Rectal smooth muscle tissue (tissue), 1 donor: Measurements from ENCODE around the gene TMEM234.

Experiments used
- H3K27ac ChIP-seq: one replicate; pipeline ENCODE4 v1.7.0; 2013; ENCODE audit warnings: low read depth, low read length, inconsistent platforms
- H3K27me3 ChIP-seq: one replicate; pipeline ENCODE4 v1.7.0; 2013; ENCODE audit warnings: low read length; ENCODE audit not compliant: control insufficient read depth, insufficient read depth
- H3K36me3 ChIP-seq: one replicate; pipeline ENCODE4 v1.7.0; 2013; ENCODE audit warnings: low read length; ENCODE audit not compliant: control insufficient read depth, insufficient read depth
- H3K4me1 ChIP-seq: one replicate; pipeline ENCODE4 v1.7.0; 2013; ENCODE audit warnings: low read length; ENCODE audit not compliant: control insufficient read depth, insufficient read depth
- H3K4me3 ChIP-seq: one replicate; pipeline ENCODE4 v1.7.0; 2013; ENCODE audit warnings: low read length
- H3K9ac ChIP-seq: one replicate; pipeline ENCODE4 v1.7.0; 2013; ENCODE audit warnings: low read length

TMEM234 gene

DNA sequence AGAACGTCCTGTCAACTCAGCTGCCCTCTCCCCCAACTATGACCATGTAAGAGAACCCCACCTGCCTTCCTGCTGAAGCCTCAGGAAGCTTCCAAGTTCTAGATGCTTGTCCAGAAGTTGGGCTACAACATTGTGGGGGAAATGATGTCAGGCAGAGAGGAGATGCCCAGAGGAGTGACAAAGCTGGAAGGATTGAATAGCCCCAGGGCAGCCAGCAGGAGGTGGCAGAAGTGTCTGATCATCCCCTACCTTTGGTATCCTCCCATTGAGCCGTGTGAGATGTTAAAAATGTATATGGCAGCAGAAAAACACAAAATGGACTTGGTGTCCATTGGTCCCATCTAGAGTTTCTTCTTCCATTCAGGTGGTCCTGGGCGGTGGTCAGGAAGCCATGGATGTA, 6.6 kb upstream of the TMEM234 start:
- no peaks in the 10 kb centered on the region for H3K27me3 ChIP-seq
- H3K9ac ChIP-seq = no peak overlapping the region
- H3K27ac ChIP-seq = no peak overlapping the region
- peaks cover 24% of the 10 kb centered on the region for H3K36me3 ChIP-seq
- H3K4me1 ChIP-seq = no peaks in the 10 kb centered on the region
- H3K4me3 ChIP-seq = no peak overlapping the region

GRCh38 chr1:32224285-32224684, 2.1 kb upstream of the TMEM234 start:
- peaks cover 12% of the 10 kb centered on the region for H3K4me1 ChIP-seq
- peaks cover 15% of the 10 kb centered on the region for H3K36me3 ChIP-seq
- no peak overlapping the region for H3K4me3 ChIP-seq
- no peak overlapping the region for H3K27ac ChIP-seq
- no peaks in the 10 kb centered on the region for H3K27me3 ChIP-seq
- no peak overlapping the region for H3K9ac ChIP-seq

- Histone ChIP-seq H3K27me3 (no peaks in the 10 kb centered on the region), H3K4me1 (peaks cover 12% of the 10 kb centered on the region), H3K36me3 (peaks cover 10% of the 10 kb centered on the region), H3K4me3 (no peak overlapping the region), H3K9ac (no peak overlapping the region), H3K27ac (no peak overlapping the region)
These were observed 1.5 kb upstream of the TMEM234 start for GRCh38 chr1:32223683-32224082.

DNA sequence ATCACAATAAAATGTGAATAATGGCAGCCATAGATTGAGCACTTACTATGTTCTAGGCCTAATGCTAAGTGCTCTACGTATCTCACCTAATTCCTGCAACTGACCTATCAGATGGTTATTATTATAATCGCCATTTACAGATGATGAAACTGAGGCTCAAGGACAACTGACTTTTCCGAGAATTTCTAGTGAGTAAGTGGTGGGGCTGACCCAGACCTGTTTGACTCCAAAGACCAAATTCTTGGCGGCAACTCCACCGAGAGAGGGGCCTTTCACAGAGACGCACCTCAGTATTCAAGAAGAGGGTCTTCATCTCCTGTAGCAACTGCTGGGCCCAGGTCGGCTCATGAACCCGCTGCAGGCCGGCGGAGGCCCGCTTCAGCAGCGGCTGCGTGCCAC, 573 bp downstream of the TMEM234 start:
- H3K4me1 ChIP-seq = peaks cover 12% of the 10 kb centered on the region
- H3K9ac ChIP-seq = peak overlapping the region; percentile 27
- peak overlapping the region; percentile 97 for H3K4me3 ChIP-seq
- peaks cover 5% of the 10 kb centered on the region for H3K36me3 ChIP-seq
- H3K27me3 ChIP-seq = no peaks in the 10 kb centered on the region
- H3K27ac ChIP-seq = peak overlapping the region; percentile 94

DNA sequence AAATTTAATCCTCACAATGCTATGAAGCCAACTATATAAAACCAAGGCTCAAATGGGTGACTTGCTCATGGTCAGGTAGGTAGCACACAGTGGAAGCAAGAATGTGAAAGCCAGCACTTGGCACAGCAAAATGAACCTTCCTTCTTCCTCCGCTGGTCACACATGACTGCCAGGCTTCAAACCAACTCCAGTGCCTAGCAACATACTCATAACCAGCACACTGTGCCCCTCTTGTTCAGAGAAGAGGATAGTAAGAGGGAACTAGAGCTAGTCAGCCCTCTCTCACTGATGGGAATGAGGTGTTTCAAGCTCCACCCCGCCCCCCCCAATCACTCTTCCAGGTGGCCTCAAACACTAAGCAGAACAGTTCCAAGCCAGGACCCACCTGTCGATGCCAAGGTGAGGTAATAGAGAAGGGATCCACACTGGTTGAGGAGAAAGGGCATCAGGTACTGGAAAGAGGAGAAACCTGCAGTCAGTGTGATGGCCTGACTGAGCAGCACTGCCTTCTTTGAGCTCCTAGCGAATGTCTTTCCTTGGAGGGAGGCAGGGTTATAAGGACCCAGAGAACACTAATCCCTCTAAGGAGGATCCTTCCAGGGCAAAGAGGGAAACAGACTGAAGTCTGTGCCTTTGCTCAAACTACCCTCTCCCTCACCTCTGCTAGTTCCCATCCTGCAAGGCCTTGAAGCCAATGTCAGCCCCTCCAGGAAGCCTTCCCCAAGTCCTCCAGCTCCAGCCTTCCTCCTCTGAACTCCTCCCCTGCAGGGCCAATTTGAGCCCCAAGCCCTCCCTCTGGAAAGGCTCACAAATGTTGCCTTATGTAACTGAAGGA, 1.2 kb downstream of the TMEM234 start:
- Histone ChIP-seq H3K27me3 (no peaks in the 10 kb centered on the region), H3K9ac (no peak overlapping the region), H3K36me3 (peaks cover 9% of the 10 kb centered on the region), H3K27ac (no peak overlapping the region), H3K4me1 (peaks cover 12% of the 10 kb centered on the region), H3K4me3 (peak overlapping the region; percentile 97)

DNA sequence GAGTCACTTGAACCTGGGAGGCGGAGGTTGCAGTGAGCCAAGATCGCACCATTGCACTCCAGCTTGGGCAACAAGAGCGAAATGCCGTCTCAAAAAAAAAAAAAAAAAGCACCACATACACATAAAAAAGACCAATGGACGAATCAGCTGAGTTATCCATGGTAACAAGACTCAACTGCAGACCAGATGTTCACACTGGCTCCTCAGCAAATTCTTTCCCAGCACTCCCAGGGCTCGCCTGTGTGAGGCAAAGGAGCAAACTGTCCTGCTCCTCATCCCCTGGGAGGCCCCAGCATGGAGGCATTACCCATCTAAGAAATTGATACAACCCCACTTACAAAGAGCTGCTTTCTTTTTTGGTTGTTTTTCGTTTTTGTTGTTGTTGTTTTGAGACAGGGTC, 3.1 kb downstream of the TMEM234 start:
- H3K36me3 ChIP-seq = peaks cover 20% of the 10 kb centered on the region
- H3K4me1 ChIP-seq = peaks cover 12% of the 10 kb centered on the region
- no peak overlapping the region for H3K4me3 ChIP-seq
- no peak overlapping the region for H3K27ac ChIP-seq
- no peaks in the 10 kb centered on the region for H3K27me3 ChIP-seq
- no peak overlapping the region for H3K9ac ChIP-seq

- H3K36me3 ChIP-seq = peaks cover 20% of the 10 kb centered on the region
- H3K4me1 ChIP-seq = peaks cover 7% of the 10 kb centered on the region
- no peak overlapping the region for H3K27ac ChIP-seq
- H3K4me3 ChIP-seq = no peak overlapping the region
- H3K27me3 ChIP-seq = no peaks in the 10 kb centered on the region
- H3K9ac ChIP-seq = no peak overlapping the region
These were observed 5.6 kb downstream of the TMEM234 start for GRCh38 chr1:32216566-32216965.

- no peak overlapping the region for H3K4me3 ChIP-seq
- no peak overlapping the region for H3K27ac ChIP-seq
- H3K9ac ChIP-seq = no peak overlapping the region
- peaks cover 2% of the 10 kb centered on the region for H3K4me1 ChIP-seq
- peaks cover 20% of the 10 kb centered on the region for H3K36me3 ChIP-seq
- no peaks in the 10 kb centered on the region for H3K27me3 ChIP-seq
These were observed 6.3 kb downstream of the TMEM234 start for GRCh38 chr1:32215629-32216480.

DNA sequence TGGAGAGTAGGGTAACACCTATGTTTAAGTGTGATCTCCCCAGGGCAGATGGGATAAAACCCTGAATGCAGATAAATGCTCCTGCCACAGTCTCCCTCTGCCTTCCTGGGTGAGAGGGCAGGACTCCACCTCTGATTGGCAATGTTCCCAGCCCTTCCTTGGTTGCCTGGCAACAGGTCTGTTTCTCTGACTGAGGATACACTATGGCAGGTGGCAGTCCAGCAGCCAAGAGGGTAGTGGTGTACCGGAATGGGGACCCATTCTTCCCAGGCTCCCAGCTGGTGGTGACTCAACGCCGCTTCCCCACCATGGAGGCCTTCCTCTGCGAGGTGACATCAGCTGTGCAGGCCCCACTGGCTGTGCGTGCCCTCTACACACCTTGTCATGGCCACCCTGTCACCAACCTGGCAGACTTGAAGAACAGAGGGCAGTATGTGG, 13.2 kb downstream of the TMEM234 start, which contains the start of gene DCDC2B:
Gene DCDC2B (plus strand): TSS at position 199 of the 438 bp plus-strand sequence. CDS start 5 bp downstream, at position 204.
- no peak within 1 kb of the TSS for H3K27ac ChIP-seq
- no peaks in the 10 kb centered on the region for H3K27me3 ChIP-seq
- H3K36me3 ChIP-seq = no peaks in the 10 kb centered on the region
- no peak within 1 kb of the TSS for H3K9ac ChIP-seq
- peaks cover 10% of the 10 kb centered on the region for H3K4me1 ChIP-seq
- no peak within 1 kb of the TSS for H3K4me3 ChIP-seq

DNA sequence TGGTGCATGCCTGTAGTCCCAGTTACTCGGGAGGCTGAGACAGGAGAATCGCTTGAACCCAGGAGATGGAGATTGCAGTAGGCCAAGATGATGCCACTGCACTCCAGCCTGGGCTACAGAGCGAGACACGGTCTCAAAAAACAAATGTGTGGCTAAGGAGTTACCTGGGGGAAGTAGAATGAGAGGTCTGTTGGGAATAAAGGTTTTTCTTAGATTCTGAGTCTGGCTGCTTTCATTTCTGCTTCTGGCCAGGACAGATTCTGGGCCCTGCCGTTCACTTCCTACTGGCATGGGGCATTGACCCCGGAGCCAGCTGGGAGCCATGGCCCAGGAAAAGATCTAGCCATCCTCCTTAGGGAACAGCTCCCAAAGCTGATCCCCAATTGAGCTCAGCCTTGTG, 13.7 kb downstream of the TMEM234 start:
- H3K27me3 ChIP-seq = no peaks in the 10 kb centered on the region
- no peaks in the 10 kb centered on the region for H3K36me3 ChIP-seq
- H3K4me3 ChIP-seq = no peak overlapping the region
- H3K9ac ChIP-seq = no peak overlapping the region
- no peak overlapping the region for H3K27ac ChIP-seq
- H3K4me1 ChIP-seq = peaks cover 10% of the 10 kb centered on the region

GRCh38 chr1:32205401-32206370, 16.5 kb downstream of the TMEM234 start, which contains the start of gene IQCC:
Gene IQCC (plus strand): TSS chr1:32205671. CDS start chr1:32205682, 11 bp downstream.
- peaks cover 19% of the 10 kb centered on the region for H3K4me1 ChIP-seq
- peak within 1 kb of the TSS; percentile 94 for H3K9ac ChIP-seq
- no peak within 1 kb of the TSS for H3K27ac ChIP-seq
- peak within 1 kb of the TSS; percentile 88 for H3K4me3 ChIP-seq
- H3K27me3 ChIP-seq = no peaks in the 10 kb centered on the region
- H3K36me3 ChIP-seq = no peaks in the 10 kb centered on the region
